Endothelial cell of umbilical vein (primary cell): ENCODE measurements around the gene LPCAT3. TPM values are rescaled to one million over a fixed set of nuclear protein-coding genes. Genes with fewer than 3 reads are reported as not detected.

Source experiments
- BruUV-seq: library from RNA; stranded (reverse); fragments of 400-500 nt; replicated peaks from 2 replicates; lab custom pipeline; 2021; lab: Mats Ljungman, UMichigan
- CTCF ChIA-PET: fragments of 300-600, 350-600 bp; sonication (Branson Sonifier 250); formaldehyde crosslinking; loops from one replicate; lab custom pipeline; 2021; ENCODE audit warnings: antibody characterized with exemption, inconsistent platforms; lab: Charles Lee
- POLR2A ChIA-PET: fragments of 300-600, 350-600 bp; sonication (Branson Sonifier 250); formaldehyde crosslinking; loops from one replicate; lab custom pipeline; 2021; ENCODE audit warnings: antibody characterized with exemption, inconsistent platforms; lab: Charles Lee
- DNase-seq: peaks from one replicate; pipeline ENCODE4 v3.0.0-alpha.2; 2011; ENCODE audit warnings: low read depth, low spot score
- FAIRE-seq: peaks from 2 replicates; lab custom pipeline; 2011; peaks lifted over from hg19 to GRCh38; lab: Jason Lieb, UNC
- H2AFZ ChIP-seq: 2 replicates; pipeline ENCODE4 v1.6.0; 2012; ENCODE audit warnings: low read depth, low read length, control low read depth, inconsistent platforms
- H3K27ac ChIP-seq: 2 replicates; pipeline ENCODE4 v1.5.1; 2011; ENCODE audit warnings: low read depth, mild to moderate bottlenecking, control low read depth, low read length, moderate library complexity; ENCODE audit not compliant: insufficient read depth
- H3K27me3 ChIP-seq, 2 experiments: 2 replicates each; pipeline versions ENCODE4 v1.6.0 to v1.6.1; 2011; ENCODE audit warnings: low read length in 2 of 2, mixed read lengths in 1 of 2; ENCODE audit not compliant: control insufficient read depth in 2 of 2, insufficient read depth in 2 of 2
- H3K36me3 ChIP-seq, 2 experiments: 2 replicates in 1 of 2; 3 replicates in 1 of 2; pipeline ENCODE4 v1.5.1; 2011; ENCODE audit warnings: low read length in 2 of 2, mild to moderate bottlenecking in 1 of 2, moderate library complexity in 1 of 2; ENCODE audit not compliant: control insufficient read depth in 2 of 2, insufficient read depth in 2 of 2; ENCODE audit errors: extremely low read depth in 1 of 2
- H3K4me1 ChIP-seq: 3 replicates; pipeline ENCODE4 v1.5.1; 2011; ENCODE audit warnings: mild to moderate bottlenecking, low read length; ENCODE audit not compliant: control insufficient read depth, insufficient read depth; ENCODE audit errors: extremely low read depth
- H3K4me2 ChIP-seq: 2 replicates; pipeline ENCODE4 v1.6.1; 2011; ENCODE audit warnings: low read length, control low read depth, mixed read lengths; ENCODE audit not compliant: insufficient read depth
- H3K4me3 ChIP-seq, 3 experiments: fragments of 200-600 bp in 1 of 3; sonication (generic), shearing (Covaris generic) in 1 of 3; replicated peaks in 1 of 3; 2 replicates each; pipeline ENCODE4 v1.5.1; 2011 to 2016; ENCODE audit warnings: control low read depth in 3 of 3, low read length in 3 of 3, mild to moderate bottlenecking in 2 of 3, inconsistent platforms in 1 of 3, low read depth in 1 of 3, moderate library complexity in 1 of 3; ENCODE audit not compliant: insufficient read depth in 1 of 3
- H3K79me2 ChIP-seq: 2 replicates; pipeline ENCODE4 v1.6.0; 2012; ENCODE audit warnings: low read length, inconsistent platforms; ENCODE audit not compliant: control insufficient read depth, insufficient read depth
- H3K9ac ChIP-seq: replicated peaks from 2 replicates; pipeline ENCODE3; 2011; ENCODE audit warnings: low read length, control low read depth; ENCODE audit not compliant: insufficient read depth; ENCODE audit errors: extremely low read depth
- H3K9me1 ChIP-seq: replicated peaks from 3 replicates; pipeline ENCODE4 v1.6.0; 2011; ENCODE audit warnings: mild to moderate bottlenecking, low read length; ENCODE audit not compliant: control insufficient read depth, insufficient read depth; ENCODE audit errors: extremely low read depth
- H3K9me3 ChIP-seq: replicated peaks from 2 replicates; pipeline ENCODE4 v1.5.1; 2012; ENCODE audit warnings: low read length, inconsistent platforms; ENCODE audit not compliant: control insufficient read depth, insufficient read depth
- H4K20me1 ChIP-seq: replicated peaks from 2 replicates; pipeline ENCODE3; 2011; ENCODE audit warnings: mild to moderate bottlenecking, low read length; ENCODE audit not compliant: control insufficient read depth, insufficient read depth; ENCODE audit errors: extremely low read depth
- EZH2 ChIP-seq: IDR thresholded peaks from 2 replicates; pipeline ENCODE4 v1.6.1; 2012; ENCODE audit warnings: borderline replicate concordance, low read depth, mild to moderate bottlenecking, moderate library complexity, low read length, inconsistent platforms; ENCODE audit not compliant: severe bottlenecking
- FOS ChIP-seq: IDR thresholded peaks from 2 replicates; pipeline ENCODE4 v1.6.1; 2011; ENCODE audit warnings: mild to moderate bottlenecking, low read length, moderate library complexity, borderline replicate concordance; ENCODE audit not compliant: insufficient read depth
- GATA2 ChIP-seq: IDR thresholded peaks from 2 replicates; pipeline ENCODE4 v1.7.0; 2011; ENCODE audit warnings: low read depth, mild to moderate bottlenecking, moderate library complexity, mixed read lengths, low read length; ENCODE audit not compliant: insufficient read length, insufficient read depth
- JUN ChIP-seq: IDR thresholded peaks from 2 replicates; pipeline ENCODE4 v1.6.1; 2011; ENCODE audit warnings: borderline replicate concordance, low read depth; ENCODE audit not compliant: insufficient read length, insufficient read depth
- MYC ChIP-seq: IDR thresholded peaks from one replicate; pipeline ENCODE4 v1.6.1; 2011; ENCODE audit warnings: mild to moderate bottlenecking, low read depth, low read length
- POLR2A ChIP-seq: IDR thresholded peaks from 2 replicates; pipeline ENCODE4 v1.6.1; 2012; ENCODE audit warnings: low read depth, mild to moderate bottlenecking, control low read depth, low read length
- POLR2AphosphoS5 ChIP-seq: IDR thresholded peaks from 2 replicates; pipeline ENCODE4 v1.6.1; 2012; ENCODE audit warnings: low read depth, mild to moderate bottlenecking, control low read depth, low read length, moderate library complexity; ENCODE audit not compliant: insufficient read depth
- dilution Hi-C: fragments of 300-500 bp; cut with MboI; formaldehyde crosslinking; loops from one replicate; pipeline ENCODE4 v1.15.0; 2019; ENCODE audit warnings: low sequenced_read_pairs; ENCODE audit not compliant: extremely low pct_ligation_motif_present
- intact Hi-C: fragments of 100-400 bp; cut with micrococcal nuclease; formaldehyde crosslinking; loops from one replicate; pipeline ENCODE4 v1.10.0; 2022
- polyA plus RNA-seq, 4 experiments: library from polyadenylated mRNA; depleted of rRNA in 3 of 4; stranded (reverse) in 3 of 4; unstranded in 1 of 4; fragments of >200 nt; gene quantifications; 2 replicates each; pipeline versions ENCODE4 v1.2.1 to v1.2.3, GENCODE V29; 2011 to 2012; ENCODE audit warnings: missing spikeins in 1 of 4
- total RNA-seq: library from RNA; stranded (reverse); gene quantifications from 2 replicates; pipeline ENCODE4 v1.2.3, GENCODE V29; 2021
- TF ChIP-seq, protein P1 (sequence below): IDR thresholded peaks from 2 replicates; pipeline ENCODE4 v1.6.1; 2011; ENCODE audit not compliant: insufficient read depth, insufficient read length
- TF ChIP-seq, protein P2 (sequence below), 2 donors: IDR thresholded peaks; 1 replicate in 1 of 2; 2 replicates in 1 of 2; pipeline ENCODE4 v1.5.1; 2011; ENCODE audit warnings: low read length in 2 of 2, mild to moderate bottlenecking in 2 of 2, moderate library complexity in 2 of 2, control low read depth in 1 of 2, inconsistent platforms in 1 of 2, low read depth in 1 of 2; ENCODE audit not compliant: insufficient read depth in 1 of 2; ENCODE audit errors: extremely low read depth in 1 of 2

LPCAT3 gene
- total and polyA plus RNA-seq, 2 donors (not counting 3 experiments of a cell fraction or from before 2014, with no cell fraction given) = 29.5 to 36.0 TPM

DNA sequence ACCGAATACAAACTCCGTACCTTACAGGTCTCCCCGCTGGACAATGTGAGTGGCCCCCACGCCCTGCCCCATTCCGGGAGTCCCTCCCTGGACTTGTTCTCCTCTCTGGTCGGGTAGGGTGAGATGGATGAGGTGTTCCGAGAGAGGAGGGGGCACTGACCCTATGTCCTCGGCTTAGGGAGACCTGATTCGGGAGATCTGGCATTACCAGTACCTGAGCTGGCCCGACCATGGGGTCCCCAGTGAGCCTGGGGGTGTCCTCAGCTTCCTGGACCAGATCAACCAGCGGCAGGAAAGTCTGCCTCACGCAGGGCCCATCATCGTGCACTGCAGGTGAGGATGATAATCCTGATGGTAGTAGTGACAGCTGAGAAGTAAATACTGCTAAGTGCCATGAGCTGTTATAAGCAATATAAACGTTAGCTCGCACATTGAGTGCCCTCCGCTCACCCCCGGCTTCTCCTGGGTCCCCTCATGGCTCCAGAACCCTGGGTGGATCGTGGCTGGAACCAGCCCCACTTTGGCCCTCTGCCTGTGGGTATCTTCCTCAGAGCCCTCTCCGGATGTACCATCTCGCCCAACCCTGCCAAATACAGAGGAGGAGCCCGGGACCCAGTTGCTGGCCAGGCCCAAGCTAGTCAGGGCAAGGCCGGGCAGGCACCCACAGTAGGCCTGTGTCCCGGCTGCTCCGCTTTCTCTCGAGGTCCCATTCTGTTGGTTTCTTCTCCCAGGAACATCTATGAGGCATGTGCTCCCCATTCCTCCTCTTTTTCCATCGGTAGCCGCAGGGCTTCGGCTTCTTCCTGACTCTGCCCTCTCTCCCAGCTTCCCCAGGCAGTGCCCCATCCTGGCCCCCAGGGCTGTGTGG lies 60.3 kb downstream of the LPCAT3 start:
- no peak for DNase-seq
- peaks cover 29% of the 10 kb centered on the region for H3K4me1 ChIP-seq
- dilution Hi-C loops = no loop called here
- POLR2A ChIA-PET = interaction anchor here (1.8 kb wide), 1 partner anchor 14 kb away, joined by 6 read pairs; the partner anchor contains the start of genes C12orf57 and RNU7-1
- no peak overlapping the region for H3K4me2 ChIP-seq
- no peaks in the 10 kb centered on the region for H4K20me1 ChIP-seq
- no peaks in the 10 kb centered on the region for H3K27me3 ChIP-seq
- H2AFZ ChIP-seq = no peak overlapping the region
- CTCF ChIA-PET = interaction anchor here (1.7 kb wide), 1 partner anchor 14 kb away, joined by 12 read pairs; the partner anchor contains the start of gene C12orf57
- no peaks in the 10 kb centered on the region for H3K79me2 ChIP-seq
- no peak overlapping the region for H3K27ac ChIP-seq
- FAIRE-seq = no peak
- no peak overlapping the region for H3K9ac ChIP-seq
- H3K9me3 ChIP-seq = no peaks in the 10 kb centered on the region
- H3K9me1 ChIP-seq = no peaks in the 10 kb centered on the region
- no peaks in the 10 kb centered on the region for H3K36me3 ChIP-seq
- intact Hi-C loops = no loop called here
- no peak for TF ChIP-seq MYC
- TF ChIP-seq, protein P1, sequence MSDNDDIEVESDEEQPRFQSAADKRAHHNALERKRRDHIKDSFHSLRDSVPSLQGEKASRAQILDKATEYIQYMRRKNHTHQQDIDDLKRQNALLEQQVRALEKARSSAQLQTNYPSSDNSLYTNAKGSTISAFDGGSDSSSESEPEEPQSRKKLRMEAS = no peak
- no peak for TF ChIP-seq FOS
- no peak for TF ChIP-seq POLR2AphosphoS5
- no peak for TF ChIP-seq GATA2
- TF ChIP-seq, protein P2, sequence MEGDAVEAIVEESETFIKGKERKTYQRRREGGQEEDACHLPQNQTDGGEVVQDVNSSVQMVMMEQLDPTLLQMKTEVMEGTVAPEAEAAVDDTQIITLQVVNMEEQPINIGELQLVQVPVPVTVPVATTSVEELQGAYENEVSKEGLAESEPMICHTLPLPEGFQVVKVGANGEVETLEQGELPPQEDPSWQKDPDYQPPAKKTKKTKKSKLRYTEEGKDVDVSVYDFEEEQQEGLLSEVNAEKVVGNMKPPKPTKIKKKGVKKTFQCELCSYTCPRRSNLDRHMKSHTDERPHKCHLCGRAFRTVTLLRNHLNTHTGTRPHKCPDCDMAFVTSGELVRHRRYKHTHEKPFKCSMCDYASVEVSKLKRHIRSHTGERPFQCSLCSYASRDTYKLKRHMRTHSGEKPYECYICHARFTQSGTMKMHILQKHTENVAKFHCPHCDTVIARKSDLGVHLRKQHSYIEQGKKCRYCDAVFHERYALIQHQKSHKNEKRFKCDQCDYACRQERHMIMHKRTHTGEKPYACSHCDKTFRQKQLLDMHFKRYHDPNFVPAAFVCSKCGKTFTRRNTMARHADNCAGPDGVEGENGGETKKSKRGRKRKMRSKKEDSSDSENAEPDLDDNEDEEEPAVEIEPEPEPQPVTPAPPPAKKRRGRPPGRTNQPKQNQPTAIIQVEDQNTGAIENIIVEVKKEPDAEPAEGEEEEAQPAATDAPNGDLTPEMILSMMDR (IDR thresholded peaks at IDR 0.05; ENCODE audit: extremely low read depth in 1 of 2, insufficient read depth in 1 of 2, low read depth in 1 of 2, low read length in 2 of 2) = no peak
- no peak for TF ChIP-seq POLR2A
- no peak for TF ChIP-seq JUN
- no peak for TF ChIP-seq EZH2
- BruUV-seq = no TSS peak
- H3K4me3 ChIP-seq = no peak overlapping the region
